ENCODE results near the gene VPS13C. TPM values are rescaled to one million over a fixed set of nuclear protein-coding genes. Genes with fewer than 3 reads are reported as not detected.

VPS13C gene, protein sequence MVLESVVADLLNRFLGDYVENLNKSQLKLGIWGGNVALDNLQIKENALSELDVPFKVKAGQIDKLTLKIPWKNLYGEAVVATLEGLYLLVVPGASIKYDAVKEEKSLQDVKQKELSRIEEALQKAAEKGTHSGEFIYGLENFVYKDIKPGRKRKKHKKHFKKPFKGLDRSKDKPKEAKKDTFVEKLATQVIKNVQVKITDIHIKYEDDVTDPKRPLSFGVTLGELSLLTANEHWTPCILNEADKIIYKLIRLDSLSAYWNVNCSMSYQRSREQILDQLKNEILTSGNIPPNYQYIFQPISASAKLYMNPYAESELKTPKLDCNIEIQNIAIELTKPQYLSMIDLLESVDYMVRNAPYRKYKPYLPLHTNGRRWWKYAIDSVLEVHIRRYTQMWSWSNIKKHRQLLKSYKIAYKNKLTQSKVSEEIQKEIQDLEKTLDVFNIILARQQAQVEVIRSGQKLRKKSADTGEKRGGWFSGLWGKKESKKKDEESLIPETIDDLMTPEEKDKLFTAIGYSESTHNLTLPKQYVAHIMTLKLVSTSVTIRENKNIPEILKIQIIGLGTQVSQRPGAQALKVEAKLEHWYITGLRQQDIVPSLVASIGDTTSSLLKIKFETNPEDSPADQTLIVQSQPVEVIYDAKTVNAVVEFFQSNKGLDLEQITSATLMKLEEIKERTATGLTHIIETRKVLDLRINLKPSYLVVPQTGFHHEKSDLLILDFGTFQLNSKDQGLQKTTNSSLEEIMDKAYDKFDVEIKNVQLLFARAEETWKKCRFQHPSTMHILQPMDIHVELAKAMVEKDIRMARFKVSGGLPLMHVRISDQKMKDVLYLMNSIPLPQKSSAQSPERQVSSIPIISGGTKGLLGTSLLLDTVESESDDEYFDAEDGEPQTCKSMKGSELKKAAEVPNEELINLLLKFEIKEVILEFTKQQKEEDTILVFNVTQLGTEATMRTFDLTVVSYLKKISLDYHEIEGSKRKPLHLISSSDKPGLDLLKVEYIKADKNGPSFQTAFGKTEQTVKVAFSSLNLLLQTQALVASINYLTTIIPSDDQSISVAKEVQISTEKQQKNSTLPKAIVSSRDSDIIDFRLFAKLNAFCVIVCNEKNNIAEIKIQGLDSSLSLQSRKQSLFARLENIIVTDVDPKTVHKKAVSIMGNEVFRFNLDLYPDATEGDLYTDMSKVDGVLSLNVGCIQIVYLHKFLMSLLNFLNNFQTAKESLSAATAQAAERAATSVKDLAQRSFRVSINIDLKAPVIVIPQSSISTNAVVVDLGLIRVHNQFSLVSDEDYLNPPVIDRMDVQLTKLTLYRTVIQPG (N-terminal part only)
- total RNA-seq (2014; rRNA removed; shearing (Covaris generic)): 11.6 and 11.7 TPM in 2 replicates

GRCh38 chr15:62060113-62060895 lies at the start of gene VPS13C:
TSS of gene VPS13C (minus strand) at chr15:62060447. CDS start at chr15:62060374, 73 bp downstream.
- peak; percentile 96 for DNase-seq (ENCODE audit: low read depth)

DNA sequence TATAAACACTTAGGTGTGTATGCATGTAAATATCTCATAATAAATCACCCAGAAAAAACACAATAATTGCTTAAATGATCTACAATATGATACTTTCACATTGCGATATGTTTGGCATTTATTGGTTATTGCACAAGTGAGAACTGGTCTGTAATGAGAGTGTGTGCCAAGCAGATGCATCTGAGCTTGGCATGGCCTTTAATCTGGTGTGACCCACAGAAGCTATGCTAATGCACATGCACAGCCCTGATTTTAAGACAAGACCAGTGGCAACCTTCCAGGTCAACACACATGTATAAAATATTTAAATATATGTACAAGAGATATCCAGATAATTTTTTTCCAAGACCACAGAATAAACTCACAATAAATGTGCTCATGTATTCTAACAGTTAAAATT lies 49.2 kb upstream of the VPS13C start:
- DNase-seq (ENCODE audit: low read depth): no peak

- no peak for DNase-seq (ENCODE audit: low read depth)
Observed at GRCh38 chr15:62108411-62108810, 48.2 kb upstream of the VPS13C start.

GRCh38 chr15:62107571-62108121 lies 47.4 kb upstream of the VPS13C start:
- no peak for DNase-seq (ENCODE audit: low read depth)

DNA sequence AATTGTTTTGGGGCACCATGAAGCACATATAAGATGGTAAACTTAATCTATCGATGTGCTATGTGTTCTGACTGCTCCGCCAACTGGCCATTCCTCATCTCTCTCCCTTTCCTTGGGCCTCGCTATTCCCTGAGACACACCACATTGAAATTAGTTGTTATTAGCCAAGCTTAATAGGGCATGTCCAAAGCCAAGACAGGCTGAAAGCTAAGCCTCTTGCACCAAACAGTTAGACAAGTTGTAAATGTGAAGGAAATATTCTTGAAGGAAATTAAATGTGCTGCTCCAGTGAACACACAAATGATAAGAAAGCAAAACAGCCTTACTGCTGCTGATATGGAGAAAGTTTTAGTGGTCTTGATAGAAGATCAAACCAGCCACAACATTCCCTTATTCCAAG lies 45.8 kb upstream of the VPS13C start:
- no peak for DNase-seq (ENCODE audit: low read depth)

GRCh38 chr15:62105266-62105665 lies 45.0 kb upstream of the VPS13C start:
- no peak for DNase-seq (ENCODE audit: low read depth)

GRCh38 chr15:62104846-62105245 lies 44.6 kb upstream of the VPS13C start:
- DNase-seq (ENCODE audit: low read depth): no peak

DNA sequence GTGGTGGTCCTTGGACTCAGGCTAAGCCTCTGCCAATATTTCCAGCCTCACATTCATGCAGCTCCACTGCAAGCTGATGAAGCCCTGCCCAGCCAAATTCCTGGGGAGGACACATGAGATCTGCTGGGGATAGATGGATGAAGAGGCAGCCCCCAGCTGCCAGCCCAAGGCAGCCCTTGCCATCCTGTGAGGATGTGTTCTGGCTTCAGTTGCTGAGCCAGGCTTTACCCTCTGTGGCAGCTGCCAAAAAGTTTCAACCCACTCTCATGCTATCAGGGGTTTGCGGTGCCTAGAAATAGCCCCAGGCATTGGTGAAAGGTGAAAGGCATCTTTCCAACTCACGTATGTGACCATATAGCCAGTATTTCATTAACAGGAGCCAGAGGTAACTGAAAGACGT lies 44.2 kb upstream of the VPS13C start:
- DNase-seq (ENCODE audit: low read depth): no peak

DNA sequence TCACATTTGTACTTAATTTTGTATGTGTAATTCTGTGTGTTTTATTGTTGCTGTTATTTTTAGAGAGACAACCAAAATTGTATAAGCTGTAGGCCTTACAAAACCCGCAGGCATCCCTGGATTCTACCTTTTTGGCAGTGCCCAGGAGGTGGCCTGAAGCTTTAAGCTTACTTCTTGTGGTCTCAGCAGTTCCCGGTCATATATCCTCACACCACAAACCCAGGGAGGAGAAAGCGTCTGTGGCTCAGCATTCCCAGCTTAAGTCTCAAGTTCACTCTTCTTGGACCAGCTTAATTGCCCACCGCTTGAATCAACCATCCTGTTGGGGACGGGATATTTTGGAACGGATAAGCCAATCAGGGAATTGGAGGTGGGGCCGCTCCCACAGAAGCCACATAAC lies 43.2 kb upstream of the VPS13C start:
- DNase-seq (ENCODE audit: low read depth): no peak

GRCh38 chr15:62099094-62099601 lies 38.9 kb upstream of the VPS13C start:
- DNase-seq (ENCODE audit: low read depth): no peak

DNA sequence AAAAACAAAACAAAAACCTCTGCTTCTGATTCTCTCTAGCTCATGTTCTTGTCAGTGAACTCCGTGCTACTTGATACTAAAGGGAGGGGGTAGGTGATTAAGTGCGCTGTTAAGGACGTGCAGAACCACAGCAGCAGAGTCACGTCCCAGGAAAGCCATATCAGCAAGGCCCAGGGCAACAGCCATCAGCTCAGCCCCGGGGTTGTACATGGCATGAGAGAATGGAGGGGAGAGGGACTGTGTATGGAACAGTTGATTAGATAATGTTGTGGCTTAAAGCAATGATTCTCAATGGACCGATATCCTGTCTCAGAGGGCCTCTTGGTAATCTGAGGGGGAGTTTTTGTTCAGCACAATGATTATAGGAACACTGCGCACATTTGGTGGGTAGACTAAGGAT lies 34.1 kb upstream of the VPS13C start:
- DNase-seq (ENCODE audit: low read depth): no peak

- DNase-seq (ENCODE audit: low read depth): no peak
Observed at GRCh38 chr15:62093809-62094208, 33.6 kb upstream of the VPS13C start.

DNA sequence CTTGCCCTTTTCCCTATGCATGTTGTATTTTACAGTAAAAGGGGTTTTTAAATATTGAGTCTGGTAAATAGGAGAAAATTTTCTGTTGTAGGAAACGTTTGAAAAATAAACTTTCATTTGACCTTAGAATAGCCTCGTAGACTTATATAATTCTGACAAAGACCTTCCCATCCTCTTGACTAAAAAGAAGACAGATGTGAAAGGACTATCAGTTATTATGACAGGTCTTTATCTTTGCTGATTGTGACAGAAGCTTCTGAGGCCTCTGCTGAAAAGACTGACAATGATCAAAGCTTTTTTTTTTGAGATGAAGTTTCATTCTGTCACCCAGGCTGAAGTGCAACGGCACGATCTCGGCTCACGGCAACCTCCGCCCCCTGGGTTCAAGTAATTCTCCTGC lies 30.7 kb upstream of the VPS13C start:
- DNase-seq (ENCODE audit: low read depth): no peak

- no peak for DNase-seq (ENCODE audit: low read depth)
Observed at GRCh38 chr15:62089616-62090015, 29.4 kb upstream of the VPS13C start.

- no peak for DNase-seq (ENCODE audit: low read depth)
Observed at GRCh38 chr15:62088353-62088693, 28.1 kb upstream of the VPS13C start.

DNA sequence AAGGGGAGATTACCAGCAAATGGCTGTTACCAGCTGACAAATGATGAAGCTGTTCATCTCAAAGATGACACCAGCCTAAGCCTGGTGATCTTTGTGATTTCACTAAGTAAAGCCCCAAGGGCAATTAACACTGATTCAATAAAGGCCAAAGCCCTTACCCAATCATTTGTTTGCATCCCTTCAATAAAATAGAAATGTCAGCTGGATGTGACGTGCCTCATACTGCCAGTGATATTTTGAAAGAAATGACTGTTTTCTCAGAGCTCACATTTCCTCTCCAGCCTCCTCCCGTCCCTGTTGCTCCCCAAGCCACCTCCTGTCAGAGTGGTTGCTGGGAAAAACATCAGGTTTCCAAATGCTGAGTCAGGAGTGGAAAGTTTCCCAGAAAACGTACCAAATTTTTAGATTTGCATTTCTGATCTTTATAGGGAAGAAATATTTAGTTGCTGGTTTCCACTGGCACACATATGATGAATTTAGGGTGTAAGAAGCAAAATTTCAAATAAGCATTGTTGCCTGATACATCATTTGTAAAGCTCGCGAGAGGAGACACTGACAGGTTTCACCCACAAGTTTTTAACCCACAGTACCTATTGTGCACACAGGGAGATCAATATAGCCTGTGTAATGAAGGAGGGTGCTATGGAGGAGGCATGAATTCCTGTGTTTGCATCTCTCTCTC lies 27.6 kb upstream of the VPS13C start:
- no peak for DNase-seq (ENCODE audit: low read depth)

- DNase-seq (ENCODE audit: low read depth): no peak
Observed at GRCh38 chr15:62085740-62086139, 25.5 kb upstream of the VPS13C start.

GRCh38 chr15:62083194-62084154 lies 23.2 kb upstream of the VPS13C start:
- DNase-seq (ENCODE audit: low read depth): no peak

DNA sequence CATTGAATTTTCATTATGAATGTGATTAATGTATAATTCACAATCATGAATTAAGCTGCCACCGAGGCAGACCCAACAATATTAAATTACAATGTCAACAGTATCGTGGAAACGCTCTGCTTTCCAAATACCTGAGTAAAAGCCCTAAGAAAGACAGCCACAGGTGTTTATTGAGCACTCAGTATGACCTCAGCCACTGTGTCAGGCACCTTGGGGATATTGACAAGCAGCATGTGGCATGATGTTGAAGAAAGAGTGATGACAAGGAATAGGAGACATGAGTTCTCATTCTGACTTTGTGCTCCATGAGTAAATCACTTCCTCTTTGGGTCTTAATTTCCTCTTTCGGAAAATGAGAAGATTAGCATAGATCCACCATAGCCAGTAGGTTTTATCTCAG lies 19.3 kb upstream of the VPS13C start:
- DNase-seq (ENCODE audit: low read depth): no peak
